Osteocyte (in vitro differentiated cells): ENCODE results near the gene CCDC88C. TPM values are rescaled to one million over a fixed set of nuclear protein-coding genes. Genes with fewer than 3 reads are reported as not detected.

Experiments
- DNase-seq: peaks from one replicate; pipeline ENCODE4 v3.0.0; 2021; ENCODE audit warnings: mixed read lengths; ENCODE audit not compliant: unreplicated experiment; ENCODE audit errors: extremely low spot score
- H3K27ac Mint-ChIP-seq: one replicate; pipeline ENCODE4 v1.8.0; 2021; ENCODE audit warnings: mild to moderate bottlenecking, mixed read lengths; ENCODE audit not compliant: unreplicated experiment
- H3K27me3 Mint-ChIP-seq: one replicate; pipeline ENCODE4 v1.8.0; 2021; ENCODE audit warnings: mixed read lengths; ENCODE audit not compliant: unreplicated experiment
- H3K36me3 Mint-ChIP-seq: one replicate; pipeline ENCODE4 v1.8.0; 2021; ENCODE audit warnings: mixed read lengths; ENCODE audit not compliant: unreplicated experiment
- H3K4me1 Mint-ChIP-seq: one replicate; pipeline ENCODE4 v1.8.0; 2021; ENCODE audit warnings: mixed read lengths; ENCODE audit not compliant: unreplicated experiment
- H3K4me3 Mint-ChIP-seq: one replicate; pipeline ENCODE4 v1.8.0; 2021; ENCODE audit warnings: mild to moderate bottlenecking, moderate library complexity, mixed read lengths; ENCODE audit not compliant: unreplicated experiment
- H3K9me3 Mint-ChIP-seq: one replicate; pipeline ENCODE4 v1.8.0; 2021; ENCODE audit warnings: mixed read lengths; ENCODE audit not compliant: unreplicated experiment
- CTCF ChIP-seq: fragments of 200-600 bp; sonication (generic); IDR thresholded peaks from 2 replicates; pipeline ENCODE4 v1.5.0; 2021; ENCODE audit warnings: antibody characterized with exemption, mild to moderate bottlenecking, moderate library complexity
- total RNA-seq: library from RNA; stranded (reverse); gene quantifications from 2 replicates; pipeline ENCODE4 v1.2.1, GENCODE V29; 2021

CCDC88C gene
- total RNA-seq, 1 donor from 2014 or later: 1.4 TPM

- Mint-ChIP-seq H3K36me3 (no peaks in the 10 kb centered on the region), H3K4me1 (no peaks in the 10 kb centered on the region)
These were observed 125.7 kb downstream of the CCDC88C start for GRCh38 chr14:91291786-91292405.

GRCh38 chr14:91290986-91291385, 126.6 kb downstream of the CCDC88C start:
- H3K27ac Mint-ChIP-seq: no peak overlapping the region
- H3K4me3 Mint-ChIP-seq: no peak overlapping the region
- H3K27me3 Mint-ChIP-seq: no peaks in the 10 kb centered on the region
- H3K9me3 Mint-ChIP-seq: no peaks in the 10 kb centered on the region
- no peak for TF ChIP-seq CTCF
- no peaks in the 10 kb centered on the region for H3K4me1 Mint-ChIP-seq
- no peaks in the 10 kb centered on the region for H3K36me3 Mint-ChIP-seq
- DNase-seq: no peak

More at GRCh38 chr14:91291786-91292405, 125.7 kb downstream of the CCDC88C start:
- DNase-seq: no peak
- H3K27ac Mint-ChIP-seq: no peak overlapping the region
- no peak for TF ChIP-seq CTCF
- no peak overlapping the region for H3K4me3 Mint-ChIP-seq
- no peaks in the 10 kb centered on the region for H3K9me3 Mint-ChIP-seq
- no peaks in the 10 kb centered on the region for H3K27me3 Mint-ChIP-seq

GRCh38 chr14:91289464-91289863, 128.2 kb downstream of the CCDC88C start:
- TF ChIP-seq CTCF: no peak
- Mint-ChIP-seq H3K4me3 (no peak overlapping the region), H3K27me3 (no peaks in the 10 kb centered on the region), H3K27ac (no peak overlapping the region), H3K36me3 (no peaks in the 10 kb centered on the region), H3K4me1 (peaks cover 9% of the 10 kb centered on the region), H3K9me3 (no peaks in the 10 kb centered on the region)
- DNase-seq: no peak

- no peak for TF ChIP-seq CTCF
- Mint-ChIP-seq H3K4me3 (no peak overlapping the region), H3K36me3 (no peaks in the 10 kb centered on the region), H3K27ac (no peak overlapping the region), H3K9me3 (no peaks in the 10 kb centered on the region), H3K4me1 (peaks cover 15% of the 10 kb centered on the region), H3K27me3 (no peaks in the 10 kb centered on the region)
- no peak for DNase-seq
These were observed 128.7 kb downstream of the CCDC88C start for GRCh38 chr14:91288876-91289275.

- H3K4me1 Mint-ChIP-seq: peaks cover 21% of the 10 kb centered on the region
- no peaks in the 10 kb centered on the region for H3K9me3 Mint-ChIP-seq
- peaks cover 2% of the 10 kb centered on the region for H3K36me3 Mint-ChIP-seq
- no peak overlapping the region for H3K27ac Mint-ChIP-seq
- DNase-seq: peak; percentile 90
- peak; percentile 85 for TF ChIP-seq CTCF
- H3K27me3 Mint-ChIP-seq: no peaks in the 10 kb centered on the region
- no peak overlapping the region for H3K4me3 Mint-ChIP-seq
These were observed 131.1 kb downstream of the CCDC88C start for GRCh38 chr14:91286530-91286937.
